Colonic mucosa (tissue), 4 donors: ENCODE measurements around the gene GRM1. TPM values are rescaled to one million over a fixed set of nuclear protein-coding genes. Genes with fewer than 3 reads are reported as not detected.

ENCODE experiments used
- DNase-seq: peaks from one replicate; pipeline ENCODE4 v3.0.0-alpha.2; 2020
- H3K27ac ChIP-seq: fragments of 200-600 bp; one replicate; pipeline ENCODE4 v1.8.0; 2021
- H3K27me3 ChIP-seq: fragments of 200-600 bp; one replicate; pipeline ENCODE4 v1.8.0; 2021
- H3K36me3 ChIP-seq: fragments of 200-600 bp; one replicate; pipeline ENCODE4 v1.8.0; 2021
- H3K4me1 ChIP-seq: fragments of 200-600 bp; one replicate; pipeline ENCODE4 v1.8.0; 2021; ENCODE audit warnings: mild to moderate bottlenecking
- H3K4me3 ChIP-seq: fragments of 200-600 bp; one replicate; pipeline ENCODE4 v1.8.0; 2021
- H3K9ac ChIP-seq, 2 donors: one replicate each; pipeline ENCODE4 v1.7.0; 2013; ENCODE audit warnings: control low read depth in 2 of 2, low read depth in 2 of 2, low read length in 2 of 2
- H3K9me3 ChIP-seq: fragments of 200-600 bp; one replicate; pipeline ENCODE4 v1.8.0; 2021
- intact Hi-C: fragments of 100-400 bp; cut with DNase I; formaldehyde crosslinking; loops from one replicate; pipeline ENCODE4 v1.14.1; 2022
- total RNA-seq, 2 donors: library from RNA; stranded (reverse); fragmentation: NEBNext Ultra II Directional in 1 of 2; extraction: Animal tissue kit (Norgen Biotek cat#: 25700) in 1 of 2; gene quantifications; one replicate each; pipeline ENCODE4 v1.2.1, GENCODE V29; 2021
- TF ChIP-seq, protein P1 (sequence below): fragments of 200-600 bp; IDR thresholded peaks from one replicate; pipeline ENCODE4 v1.8.0; 2022; ENCODE audit warnings: antibody characterized with exemption, mild to moderate bottlenecking
- donor health status: healthy.
- donor health status: DM: no; HTN: no; CAD: no.
- donor health status: DM: no; HTN: no; CAD: no.

Gene GRM1
- total RNA-seq, 2 donors from 2014 or later: 0.11 TPM; not detected in 1

- Histone ChIP-seq H3K9me3 (no peaks in the 10 kb centered on the region), H3K9ac (no peak overlapping the region), H3K4me3 (no peak overlapping the region), H3K27ac (no peak overlapping the region), H3K27me3 (no peaks in the 10 kb centered on the region), H3K4me1 (no peaks in the 10 kb centered on the region), H3K36me3 (no peaks in the 10 kb centered on the region)
- intact Hi-C loops: no loop called here
- DNase-seq: no peak
- TF ChIP-seq, protein P1, sequence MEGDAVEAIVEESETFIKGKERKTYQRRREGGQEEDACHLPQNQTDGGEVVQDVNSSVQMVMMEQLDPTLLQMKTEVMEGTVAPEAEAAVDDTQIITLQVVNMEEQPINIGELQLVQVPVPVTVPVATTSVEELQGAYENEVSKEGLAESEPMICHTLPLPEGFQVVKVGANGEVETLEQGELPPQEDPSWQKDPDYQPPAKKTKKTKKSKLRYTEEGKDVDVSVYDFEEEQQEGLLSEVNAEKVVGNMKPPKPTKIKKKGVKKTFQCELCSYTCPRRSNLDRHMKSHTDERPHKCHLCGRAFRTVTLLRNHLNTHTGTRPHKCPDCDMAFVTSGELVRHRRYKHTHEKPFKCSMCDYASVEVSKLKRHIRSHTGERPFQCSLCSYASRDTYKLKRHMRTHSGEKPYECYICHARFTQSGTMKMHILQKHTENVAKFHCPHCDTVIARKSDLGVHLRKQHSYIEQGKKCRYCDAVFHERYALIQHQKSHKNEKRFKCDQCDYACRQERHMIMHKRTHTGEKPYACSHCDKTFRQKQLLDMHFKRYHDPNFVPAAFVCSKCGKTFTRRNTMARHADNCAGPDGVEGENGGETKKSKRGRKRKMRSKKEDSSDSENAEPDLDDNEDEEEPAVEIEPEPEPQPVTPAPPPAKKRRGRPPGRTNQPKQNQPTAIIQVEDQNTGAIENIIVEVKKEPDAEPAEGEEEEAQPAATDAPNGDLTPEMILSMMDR: no peak
Measured at GRCh38 chr6:146041282-146041681, 12.4 kb downstream of the GRM1 start.

DNA sequence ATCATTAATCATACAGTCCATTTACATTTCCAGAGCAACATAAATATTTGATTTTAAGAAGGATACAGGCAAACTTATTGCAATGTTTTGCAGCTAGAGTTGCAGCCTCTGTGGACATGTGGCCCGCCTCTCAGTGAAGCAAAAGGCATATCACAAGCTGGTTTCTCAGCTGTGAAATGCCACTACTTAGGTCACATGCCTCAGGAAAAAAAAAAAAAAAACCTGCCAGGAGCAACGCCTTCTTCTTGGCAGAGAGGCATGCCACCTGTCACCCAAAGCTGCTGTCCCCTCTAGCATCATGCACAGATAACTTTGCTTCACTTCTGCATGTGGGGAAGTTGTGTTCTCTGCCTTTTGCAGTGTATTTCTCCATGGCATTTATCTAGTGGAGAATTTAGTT lies 18.5 kb downstream of the GRM1 start:
- H3K9me3 ChIP-seq: no peaks in the 10 kb centered on the region
- intact Hi-C loops: no loop called here
- no peaks in the 10 kb centered on the region for H3K36me3 ChIP-seq
- DNase-seq: no peak
- H3K27me3 ChIP-seq: no peaks in the 10 kb centered on the region
- no peaks in the 10 kb centered on the region for H3K4me1 ChIP-seq
- TF ChIP-seq, protein P1: no peak
- H3K27ac ChIP-seq: no peak overlapping the region
- no peak overlapping the region for H3K4me3 ChIP-seq
- no peak overlapping the region for H3K9ac ChIP-seq

DNA sequence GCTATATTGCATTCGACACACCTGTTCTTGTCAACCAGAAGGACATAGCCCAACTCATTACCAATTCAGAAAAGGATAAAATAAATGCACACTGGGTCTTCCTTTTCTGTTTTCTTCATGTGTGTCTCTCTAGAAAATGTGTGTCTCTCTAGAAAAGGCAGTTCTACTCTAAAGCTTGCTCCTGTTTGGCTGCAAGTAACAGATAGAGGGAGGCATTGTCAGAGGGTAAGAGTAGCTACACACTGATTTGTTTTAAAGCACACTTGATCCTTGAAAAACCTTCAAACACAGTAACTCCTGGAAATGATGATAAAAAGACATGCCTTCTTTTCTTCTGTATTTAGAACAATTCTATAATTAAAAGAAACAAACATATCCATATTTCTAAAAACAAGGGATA lies 21.3 kb downstream of the GRM1 start:
- intact Hi-C loops: no loop called here
- Histone ChIP-seq H3K27ac (no peak overlapping the region), H3K9ac (no peak overlapping the region), H3K27me3 (no peaks in the 10 kb centered on the region), H3K4me3 (no peak overlapping the region), H3K36me3 (no peaks in the 10 kb centered on the region), H3K4me1 (no peaks in the 10 kb centered on the region), H3K9me3 (no peaks in the 10 kb centered on the region)
- DNase-seq: no peak
- TF ChIP-seq, protein P1: no peak

- no peak overlapping the region for H3K9ac ChIP-seq
- H3K36me3 ChIP-seq: no peaks in the 10 kb centered on the region
- no peaks in the 10 kb centered on the region for H3K9me3 ChIP-seq
- intact Hi-C loops: no loop called here
- TF ChIP-seq, protein P1: no peak
- H3K27me3 ChIP-seq: no peaks in the 10 kb centered on the region
- no peak overlapping the region for H3K4me3 ChIP-seq
- no peak overlapping the region for H3K27ac ChIP-seq
- no peak for DNase-seq
- no peaks in the 10 kb centered on the region for H3K4me1 ChIP-seq
Measured at GRCh38 chr6:146056506-146056905, 27.6 kb downstream of the GRM1 start.

DNA sequence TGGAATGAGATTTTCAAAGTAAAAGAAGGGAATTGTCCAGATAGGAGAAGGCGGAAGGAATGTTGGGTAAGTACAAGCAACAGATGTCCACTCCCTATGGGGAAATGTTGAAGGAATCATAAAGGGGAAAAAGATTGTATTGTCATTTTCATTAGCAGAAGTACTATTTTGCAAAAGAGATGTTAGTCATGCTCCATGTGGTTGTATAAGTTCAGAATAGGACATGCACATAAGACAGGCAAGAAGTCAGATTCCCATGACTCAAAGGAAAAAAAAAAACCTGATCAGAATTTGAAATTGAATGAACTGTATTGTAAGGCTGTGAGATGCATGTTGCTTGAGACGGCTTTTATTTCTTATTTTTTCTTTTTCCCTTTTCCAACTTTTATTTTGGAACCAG lies 36.8 kb downstream of the GRM1 start:
- intact Hi-C loops: no loop called here
- no peak for DNase-seq
- Histone ChIP-seq H3K9me3 (no peaks in the 10 kb centered on the region), H3K27ac (no peak overlapping the region), H3K4me3 (no peak overlapping the region), H3K27me3 (no peaks in the 10 kb centered on the region), H3K9ac (no peak overlapping the region), H3K4me1 (no peaks in the 10 kb centered on the region), H3K36me3 (no peaks in the 10 kb centered on the region)
- TF ChIP-seq, protein P1: no peak

DNA sequence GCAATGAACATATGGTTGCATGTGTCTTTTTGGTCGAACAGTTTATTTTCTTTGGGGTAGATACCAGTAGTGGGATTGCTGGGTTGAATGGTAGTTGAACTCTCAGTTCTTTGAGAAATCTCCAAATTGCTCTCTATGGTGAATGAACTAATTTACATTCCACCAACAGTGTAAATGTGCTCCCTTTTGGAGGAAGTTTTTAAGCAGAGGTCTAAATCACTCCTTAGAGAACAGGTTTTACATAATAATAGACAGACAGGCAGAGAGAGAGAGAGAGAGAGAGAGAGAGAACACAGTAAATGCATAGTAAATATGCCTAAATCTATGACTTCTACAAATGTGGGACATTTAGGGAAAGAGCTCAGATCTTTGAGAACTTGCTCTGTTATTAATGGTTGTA lies 37.6 kb downstream of the GRM1 start:
- H3K27ac ChIP-seq: no peak overlapping the region
- intact Hi-C loops: no loop called here
- no peak overlapping the region for H3K4me3 ChIP-seq
- H3K9me3 ChIP-seq: no peaks in the 10 kb centered on the region
- H3K27me3 ChIP-seq: no peaks in the 10 kb centered on the region
- H3K9ac ChIP-seq: no peak overlapping the region
- TF ChIP-seq, protein P1: no peak
- H3K36me3 ChIP-seq: no peaks in the 10 kb centered on the region
- DNase-seq: no peak
- no peaks in the 10 kb centered on the region for H3K4me1 ChIP-seq
